ENCODE results near the gene CCDC27.
A peak's percentile ranks its signal among the peaks of the same experiment; 100 is the strongest.
"Not testable (repeated sequence)": the region's sequence is repeated elsewhere in the genome, so short reads cannot be mapped to it uniquely, and the experiment has no call there.

Gene CCDC27

DNA sequence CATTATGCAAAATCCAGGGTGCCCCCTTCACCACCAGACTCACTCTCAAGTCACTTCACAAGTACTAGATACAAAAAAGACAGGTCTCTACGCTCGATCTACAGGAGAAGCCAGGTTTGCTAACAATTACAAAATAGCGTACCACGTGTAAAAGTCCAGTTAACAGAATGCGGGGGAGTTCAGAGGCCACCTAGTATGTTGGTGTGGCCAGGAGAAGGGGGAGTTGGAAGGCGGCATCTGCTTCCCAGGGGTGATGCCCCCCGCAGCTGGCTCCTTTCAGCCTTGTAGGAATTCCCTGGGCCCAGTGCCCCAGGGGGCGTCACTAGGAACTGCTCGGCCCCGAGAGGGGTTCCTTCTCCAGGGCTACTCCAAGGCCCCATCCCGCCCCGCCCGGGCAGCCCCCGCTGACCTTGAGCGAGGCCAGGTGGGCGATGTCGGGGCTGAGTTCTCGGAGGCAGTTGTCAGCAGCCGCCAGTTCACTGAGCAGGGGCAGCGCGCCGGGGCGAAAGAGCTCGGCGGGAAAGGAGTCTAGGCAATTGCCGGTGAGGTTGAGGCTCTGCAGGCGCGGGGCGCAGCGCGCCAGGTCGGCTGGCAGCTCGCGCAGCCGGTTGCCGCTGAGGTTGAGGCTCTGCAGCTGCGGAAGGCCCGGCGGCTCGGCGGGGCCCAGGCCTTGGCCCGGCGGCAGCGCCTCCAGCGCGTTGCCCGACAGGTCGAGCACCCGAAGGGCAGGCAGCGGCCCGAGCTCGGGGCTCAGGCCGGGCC is 43.4 kb downstream of the CCDC27 start:
- DNase-seq (ENCODE audit: low read depth in 2 of 2), result no peak

GRCh38 chr1:3796215-3797061 is 44.2 kb downstream of the CCDC27 start, which contains the start of gene LRRC47:
TSS of gene LRRC47 (minus strand) at chr1:3796498. CDS start at chr1:3796476, 22 bp downstream.
- DNase-seq (ENCODE audit: low read depth in 2 of 2), result peak; percentile 88 to 89

DNA sequence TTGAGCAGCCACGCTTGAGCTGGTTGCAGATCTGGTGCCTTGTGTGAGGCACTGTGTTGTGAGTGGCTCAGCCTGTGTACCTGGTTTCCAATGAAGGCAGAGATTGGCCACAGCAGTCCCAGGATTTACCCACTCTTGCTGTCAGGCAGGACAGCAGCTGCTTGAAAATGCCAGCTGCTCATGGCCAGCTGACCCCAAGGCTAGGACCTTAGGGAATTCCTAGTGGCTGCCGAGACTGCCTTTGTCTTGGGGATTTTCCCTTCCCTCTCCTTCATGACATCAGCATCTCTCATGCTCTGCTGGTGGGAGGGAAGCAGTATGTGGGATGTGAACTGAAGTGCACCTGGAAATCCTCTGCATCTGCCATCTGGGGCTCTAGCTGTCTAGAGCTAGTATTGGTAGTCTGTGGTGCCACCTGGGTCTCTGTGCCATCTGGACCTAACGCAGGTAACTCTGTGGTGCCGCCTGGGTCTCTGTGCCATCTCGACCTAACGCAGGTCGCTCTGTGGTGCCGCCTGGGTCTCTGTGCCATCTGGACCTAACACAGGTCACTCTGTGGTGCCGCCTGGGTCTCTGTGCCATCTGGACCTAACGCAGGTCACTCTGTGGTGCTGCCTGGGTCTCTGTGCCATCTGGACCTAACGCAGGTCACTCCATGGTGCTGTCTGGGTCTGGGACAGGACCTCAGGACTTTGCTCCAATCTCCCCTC is 47.9 kb downstream of the CCDC27 start:
- no peak for DNase-seq (ENCODE audit: low read depth in 2 of 2)

DNA sequence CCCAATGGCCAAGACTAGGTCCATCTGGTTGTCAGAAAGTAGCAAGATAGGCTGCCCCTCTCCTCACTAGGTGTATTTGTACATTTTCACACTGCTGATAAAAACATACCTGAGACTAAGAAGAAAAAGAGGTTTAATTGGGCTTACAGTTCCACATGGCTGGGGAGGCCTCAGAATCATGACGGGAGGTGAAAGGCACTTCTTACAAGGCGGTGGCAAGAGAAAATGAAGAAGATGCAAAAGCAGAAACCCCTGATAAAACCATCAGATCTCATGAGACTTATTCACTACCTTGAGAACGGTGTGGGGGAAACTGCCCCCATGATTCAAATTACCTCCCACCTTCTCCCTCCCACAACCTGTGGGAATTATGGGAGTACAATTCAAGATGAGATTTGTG is 48.5 kb downstream of the CCDC27 start:
- not testable (repeated sequence) for DNase-seq (ENCODE audit: low read depth in 2 of 2)

DNA sequence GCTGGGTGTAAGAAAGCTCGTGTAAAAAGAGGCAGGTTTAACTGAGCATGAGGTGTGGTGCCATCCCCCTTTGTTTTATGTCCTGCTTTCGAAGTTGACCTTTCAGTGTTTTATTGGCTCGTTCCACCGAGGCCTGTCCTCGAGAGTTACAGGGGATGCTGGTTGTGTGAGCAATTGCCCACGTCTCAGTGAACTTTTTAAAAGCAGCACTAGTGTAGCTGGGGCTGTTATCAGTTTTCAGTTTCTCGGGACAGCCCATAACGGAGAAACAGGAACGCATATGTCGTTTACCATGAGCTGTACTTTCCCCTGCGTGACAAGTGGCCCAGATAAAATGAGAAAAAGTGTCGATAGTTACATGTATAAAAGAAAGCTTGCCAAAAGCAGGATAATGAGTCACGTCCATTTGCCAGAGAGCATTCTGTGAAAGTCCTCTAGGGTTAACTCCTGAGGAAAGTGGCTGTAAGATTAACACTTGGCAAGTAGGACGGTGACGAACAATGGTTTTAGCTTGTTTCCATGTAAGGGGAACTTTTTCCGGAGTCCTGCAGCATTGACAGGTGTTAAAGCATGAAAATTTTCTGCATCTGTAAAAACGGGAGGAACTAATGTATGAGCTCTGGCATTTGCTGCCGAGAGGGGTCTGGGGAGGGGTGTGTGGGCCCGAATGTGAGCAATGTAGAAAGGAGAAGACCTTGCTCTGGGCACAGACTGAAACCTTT is 51.8 kb downstream of the CCDC27 start:
- no peak for DNase-seq (ENCODE audit: low read depth in 2 of 2)

GRCh38 chr1:3804627-3804944 is 52.3 kb downstream of the CCDC27 start:
- not testable (repeated sequence) for DNase-seq (ENCODE audit: low read depth in 2 of 2)

GRCh38 chr1:3805038-3805437 is 52.8 kb downstream of the CCDC27 start:
- DNase-seq (ENCODE audit: low read depth in 2 of 2), result no peak

- DNase-seq (ENCODE audit: low read depth in 2 of 2), result no peak
Observed at GRCh38 chr1:3807769-3808168, 55.5 kb downstream of the CCDC27 start.

DNA sequence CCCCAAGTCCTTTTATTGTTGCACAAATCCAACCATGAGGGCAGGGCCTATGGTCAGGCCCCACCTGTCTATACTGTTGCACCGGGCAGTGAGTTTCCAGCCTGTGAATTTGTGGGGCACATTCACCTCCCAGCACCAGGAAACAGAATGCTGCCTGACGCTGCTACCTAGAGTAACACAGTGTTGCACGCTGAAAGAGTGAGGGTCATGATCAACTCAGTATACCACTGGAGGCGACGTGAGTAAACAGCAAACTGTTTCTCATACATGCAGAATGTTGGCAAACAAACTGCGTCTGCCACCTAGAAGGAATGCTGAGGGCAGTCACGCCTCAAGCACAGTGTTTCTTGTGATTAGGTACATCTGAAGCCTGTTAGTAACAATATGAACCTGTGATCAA is 57.4 kb downstream of the CCDC27 start:
- no peak for DNase-seq (ENCODE audit: low read depth in 2 of 2)

DNA sequence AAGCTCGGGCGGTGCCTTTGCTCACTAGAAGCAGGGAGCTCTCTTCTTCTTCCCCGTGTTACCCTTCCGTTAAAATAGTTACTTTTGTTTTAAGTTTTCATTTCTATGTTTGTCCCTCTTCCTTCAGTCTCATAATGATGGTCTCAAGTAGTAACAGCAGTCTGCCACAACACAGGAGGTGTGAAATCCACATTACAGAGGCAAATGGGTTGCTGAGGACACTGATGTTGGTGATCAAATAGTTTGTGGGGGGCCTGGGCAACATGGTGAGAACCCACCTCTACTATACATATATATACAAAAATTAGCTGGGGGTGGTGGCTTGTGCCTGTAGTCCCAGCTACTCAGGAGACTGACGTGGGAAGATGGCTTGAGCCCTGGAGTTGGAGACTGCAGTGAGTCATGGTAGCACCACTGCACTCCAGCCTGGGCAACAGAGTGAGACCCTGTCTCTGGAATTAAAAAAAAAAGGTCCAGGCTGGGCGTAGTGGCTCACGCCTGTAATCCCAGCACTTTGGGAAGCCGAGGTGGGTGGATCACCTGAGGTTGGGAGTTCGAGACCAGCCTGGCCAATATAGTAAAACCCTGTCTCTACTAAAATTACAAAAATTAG is 58.0 kb downstream of the CCDC27 start:
- DNase-seq (ENCODE audit: low read depth in 2 of 2), result not testable (repeated sequence)

- no peak for DNase-seq (ENCODE audit: low read depth in 2 of 2)
Observed at GRCh38 chr1:3811595-3811911, 59.3 kb downstream of the CCDC27 start.

- no peak for DNase-seq (ENCODE audit: low read depth in 2 of 2)
Observed at GRCh38 chr1:3814065-3814464, 61.8 kb downstream of the CCDC27 start.

GRCh38 chr1:3814771-3815561 is 62.7 kb downstream of the CCDC27 start:
- no peak for DNase-seq (ENCODE audit: low read depth in 2 of 2)

GRCh38 chr1:3816331-3817137 is 64.3 kb downstream of the CCDC27 start:
- DNase-seq (ENCODE audit: low read depth in 2 of 2), result no peak

GRCh38 chr1:3817138-3817740 is 65.0 kb downstream of the CCDC27 start:
- no peak for DNase-seq (ENCODE audit: low read depth in 2 of 2)

- no peak for DNase-seq (ENCODE audit: low read depth in 2 of 2)
Observed at GRCh38 chr1:3817821-3818597, 65.8 kb downstream of the CCDC27 start.

GRCh38 chr1:3819771-3820200 is 67.5 kb downstream of the CCDC27 start:
- no peak for DNase-seq (ENCODE audit: low read depth in 2 of 2)

DNA sequence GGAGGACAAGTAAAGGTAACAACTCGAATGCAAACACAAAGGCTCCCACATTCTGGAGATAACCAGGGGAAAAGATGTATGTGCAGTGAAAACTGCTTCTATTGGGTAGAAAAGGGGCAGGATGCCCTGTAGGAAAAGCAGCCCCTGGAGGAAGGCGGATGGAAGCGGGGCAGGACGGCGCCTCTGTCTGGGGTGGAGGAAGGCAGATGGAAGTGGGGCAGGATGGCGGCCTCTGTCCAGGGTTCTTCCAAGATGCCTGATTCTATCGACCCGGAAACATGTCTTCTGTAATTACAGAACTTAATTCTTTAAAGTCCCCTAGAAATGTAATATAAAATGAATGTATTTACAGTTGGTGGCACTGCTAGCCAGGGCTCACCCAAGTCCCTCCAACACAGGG is 68.1 kb downstream of the CCDC27 start:
- no peak for DNase-seq (ENCODE audit: low read depth in 2 of 2)

- no peak for DNase-seq (ENCODE audit: low read depth in 2 of 2)
Observed at GRCh38 chr1:3821004-3821403, 68.8 kb downstream of the CCDC27 start.
